PC-3 (cell line): ENCODE results near the gene ZEB1.

Experiments
- EZH2 ChIP-seq: fragments of 300-600 bp; sonication (generic); IDR thresholded peaks from one replicate; pipeline ENCODE4 v1.6.1; 2017; ENCODE audit warnings: antibody characterized with exemption, mild to moderate bottlenecking, low read length; ENCODE audit not compliant: unreplicated experiment
- TF ChIP-seq, protein P1 (sequence below): fragments of 300-600 bp; sonication (generic); conservative IDR thresholded peaks from 2 replicates; pipeline ENCODE4 v1.5.1; 2017; ENCODE audit warnings: antibody characterized with exemption, low read depth, mild to moderate bottlenecking, low read length

DNA sequence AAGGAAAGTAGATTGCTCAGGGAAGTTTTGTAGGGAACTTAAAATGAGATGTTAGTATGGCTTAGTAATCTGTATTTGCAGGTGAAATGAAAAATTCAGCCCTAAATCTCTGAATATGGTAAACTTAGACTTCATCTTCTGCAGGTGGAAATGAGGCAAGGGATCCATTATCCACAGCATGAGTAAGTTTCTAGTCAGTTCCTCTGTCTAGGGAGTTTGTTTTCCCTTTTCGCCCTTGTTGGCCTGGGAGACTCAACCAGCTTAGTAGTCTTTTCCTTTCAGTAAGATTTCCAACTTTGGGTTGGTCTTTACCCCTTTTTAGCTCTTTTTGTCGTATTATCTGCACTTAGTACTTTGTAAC, 65.6 kb downstream of the ZEB1 start:
- TF ChIP-seq, protein P1, sequence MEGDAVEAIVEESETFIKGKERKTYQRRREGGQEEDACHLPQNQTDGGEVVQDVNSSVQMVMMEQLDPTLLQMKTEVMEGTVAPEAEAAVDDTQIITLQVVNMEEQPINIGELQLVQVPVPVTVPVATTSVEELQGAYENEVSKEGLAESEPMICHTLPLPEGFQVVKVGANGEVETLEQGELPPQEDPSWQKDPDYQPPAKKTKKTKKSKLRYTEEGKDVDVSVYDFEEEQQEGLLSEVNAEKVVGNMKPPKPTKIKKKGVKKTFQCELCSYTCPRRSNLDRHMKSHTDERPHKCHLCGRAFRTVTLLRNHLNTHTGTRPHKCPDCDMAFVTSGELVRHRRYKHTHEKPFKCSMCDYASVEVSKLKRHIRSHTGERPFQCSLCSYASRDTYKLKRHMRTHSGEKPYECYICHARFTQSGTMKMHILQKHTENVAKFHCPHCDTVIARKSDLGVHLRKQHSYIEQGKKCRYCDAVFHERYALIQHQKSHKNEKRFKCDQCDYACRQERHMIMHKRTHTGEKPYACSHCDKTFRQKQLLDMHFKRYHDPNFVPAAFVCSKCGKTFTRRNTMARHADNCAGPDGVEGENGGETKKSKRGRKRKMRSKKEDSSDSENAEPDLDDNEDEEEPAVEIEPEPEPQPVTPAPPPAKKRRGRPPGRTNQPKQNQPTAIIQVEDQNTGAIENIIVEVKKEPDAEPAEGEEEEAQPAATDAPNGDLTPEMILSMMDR = no peak
- TF ChIP-seq EZH2 = no peak
